GM12873 (cell line): ENCODE measurements around the gene CHPF2.

Source experiments
- TF ChIP-seq, protein P1 (sequence below): IDR thresholded peaks from 2 replicates; pipeline ENCODE4 v1.5.1; 2012; ENCODE audit warnings: low read depth, mild to moderate bottlenecking, moderate library complexity, low read length, control low read depth; ENCODE audit not compliant: insufficient read depth; ENCODE audit errors: missing control alignments

Gene CHPF2

GRCh38 chr7:151254851-151255250, 22.6 kb downstream of the CHPF2 start:
- TF ChIP-seq, protein P1, sequence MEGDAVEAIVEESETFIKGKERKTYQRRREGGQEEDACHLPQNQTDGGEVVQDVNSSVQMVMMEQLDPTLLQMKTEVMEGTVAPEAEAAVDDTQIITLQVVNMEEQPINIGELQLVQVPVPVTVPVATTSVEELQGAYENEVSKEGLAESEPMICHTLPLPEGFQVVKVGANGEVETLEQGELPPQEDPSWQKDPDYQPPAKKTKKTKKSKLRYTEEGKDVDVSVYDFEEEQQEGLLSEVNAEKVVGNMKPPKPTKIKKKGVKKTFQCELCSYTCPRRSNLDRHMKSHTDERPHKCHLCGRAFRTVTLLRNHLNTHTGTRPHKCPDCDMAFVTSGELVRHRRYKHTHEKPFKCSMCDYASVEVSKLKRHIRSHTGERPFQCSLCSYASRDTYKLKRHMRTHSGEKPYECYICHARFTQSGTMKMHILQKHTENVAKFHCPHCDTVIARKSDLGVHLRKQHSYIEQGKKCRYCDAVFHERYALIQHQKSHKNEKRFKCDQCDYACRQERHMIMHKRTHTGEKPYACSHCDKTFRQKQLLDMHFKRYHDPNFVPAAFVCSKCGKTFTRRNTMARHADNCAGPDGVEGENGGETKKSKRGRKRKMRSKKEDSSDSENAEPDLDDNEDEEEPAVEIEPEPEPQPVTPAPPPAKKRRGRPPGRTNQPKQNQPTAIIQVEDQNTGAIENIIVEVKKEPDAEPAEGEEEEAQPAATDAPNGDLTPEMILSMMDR: no peak

DNA sequence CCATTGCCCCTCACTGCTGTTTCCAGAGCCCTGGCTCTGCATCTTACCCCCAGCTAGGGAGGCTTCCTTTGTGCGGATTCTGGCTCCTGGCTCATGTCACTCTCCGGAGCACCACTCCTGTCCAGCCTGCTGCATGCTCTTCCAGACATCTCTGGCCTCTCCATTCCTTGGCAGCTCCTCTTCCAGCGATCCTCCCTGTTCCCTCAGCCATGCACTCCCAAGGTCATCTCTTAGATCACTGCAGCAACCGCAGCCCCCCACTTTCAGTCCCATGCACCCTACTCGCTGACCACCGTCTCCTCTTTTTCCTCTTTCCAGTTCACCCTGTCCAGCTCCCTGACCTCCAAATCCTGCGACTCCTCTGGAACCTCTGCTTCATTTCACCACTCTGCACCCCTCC, 23.1 kb downstream of the CHPF2 start:
- TF ChIP-seq, protein P1: no peak

DNA sequence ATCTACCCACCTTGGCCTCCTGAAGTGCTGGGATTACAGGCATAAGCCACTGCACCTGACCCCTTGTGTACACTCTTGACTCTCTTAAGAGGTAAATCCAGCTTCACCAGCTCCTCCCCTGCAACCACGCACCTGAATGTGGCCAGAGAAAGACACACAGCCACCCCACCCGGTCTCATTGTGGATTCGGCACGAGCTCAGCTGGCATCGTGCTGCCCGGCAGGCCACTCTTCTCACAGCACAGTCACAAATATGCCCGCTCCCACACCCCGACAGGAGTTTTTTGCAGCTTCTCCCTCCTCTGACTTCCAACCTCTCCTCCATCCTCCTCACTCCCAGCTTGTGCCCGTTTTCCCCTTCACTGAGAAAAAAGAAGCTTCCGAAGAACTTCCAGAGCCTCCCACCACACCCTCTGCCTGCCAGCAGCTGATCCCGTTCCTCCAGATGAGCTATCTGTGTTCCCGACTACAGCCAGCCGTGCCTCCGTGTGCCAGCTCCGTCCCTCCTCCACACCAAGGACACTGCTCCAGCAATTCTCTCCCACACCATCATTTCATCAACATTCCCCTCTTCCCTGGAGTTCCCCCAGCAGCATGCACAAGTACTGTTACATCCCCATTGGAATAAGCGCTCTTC, 24.2 kb downstream of the CHPF2 start:
- TF ChIP-seq, protein P1: no peak

GRCh38 chr7:151257990-151258389, 25.7 kb downstream of the CHPF2 start:
- TF ChIP-seq, protein P1: no peak

DNA sequence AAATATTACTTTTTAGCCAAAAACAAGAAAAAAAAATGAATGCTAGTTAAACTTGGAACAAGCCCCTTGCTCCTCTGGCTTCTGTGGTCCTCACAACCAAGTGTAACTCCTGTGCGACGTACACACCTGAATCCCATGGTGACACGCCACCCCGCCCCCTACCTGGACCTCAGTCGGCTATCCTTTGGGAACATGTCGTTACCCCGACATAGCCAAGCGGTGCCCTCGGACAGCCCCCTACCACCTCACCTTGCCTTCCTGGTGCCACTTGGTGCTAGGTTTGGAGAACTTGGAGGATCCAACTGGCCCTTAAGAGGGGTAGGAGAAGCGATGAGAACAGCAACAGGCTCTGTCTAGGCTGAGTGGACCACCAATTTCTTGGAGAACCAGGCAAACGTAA, 28.2 kb downstream of the CHPF2 start:
- TF ChIP-seq, protein P1: no peak

DNA sequence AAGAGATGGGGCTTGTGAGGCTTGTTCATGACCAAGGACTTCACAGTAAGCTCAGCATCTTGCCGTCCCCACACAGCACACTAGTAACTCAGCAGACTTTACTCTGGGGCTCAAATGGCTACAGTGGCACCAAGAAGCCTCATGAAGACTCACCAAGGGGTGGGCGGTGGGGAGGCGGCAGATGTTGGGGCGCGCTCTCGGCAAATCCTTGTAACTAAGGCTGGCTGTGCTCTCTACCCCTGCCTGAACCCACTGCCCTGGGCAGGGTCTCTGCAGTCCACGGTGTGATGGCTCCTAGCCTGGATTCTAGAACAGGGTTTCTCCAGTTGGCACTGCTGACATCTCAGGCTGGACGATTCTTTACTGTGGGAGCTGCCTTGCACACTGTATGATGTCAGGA, 28.6 kb downstream of the CHPF2 start:
- TF ChIP-seq, protein P1: no peak

- TF ChIP-seq, protein P1: no peak
These were observed 29.2 kb downstream of the CHPF2 start for GRCh38 chr7:151261529-151261928.
